Natural killer cell (primary cell): Measurements from ENCODE around the gene PCID2. TPM values are rescaled to one million over a fixed set of nuclear protein-coding genes. Genes with fewer than 3 reads are reported as not detected.

Source experiments
- ATAC-seq, 3 donors: fragments of 150-1000 bp in 2 of 3; fragments of 200-7000 bp in 1 of 3; cut with Tn5 transposase; 1 replicate in 1 of 3; 2 replicates in 2 of 3; pipeline ENCODE4 v1.10.0; 2021; ENCODE audit warnings: mild to moderate bottlenecking in 2 of 3, moderate library complexity in 2 of 3
- DNase-seq, 2 donors: peaks; one replicate each; pipeline versions ENCODE4 v3.0.0 to v3.0.0-alpha.2; 2013 to 2021; ENCODE audit warnings: mixed read lengths in 1 of 2
- H3K27ac ChIP-seq: one replicate; pipeline ENCODE4 v1.5.1; 2013; ENCODE audit warnings: mild to moderate bottlenecking, low read length
- H3K27me3 ChIP-seq: one replicate; pipeline ENCODE4 v1.6.1; 2013; ENCODE audit warnings: low read length; ENCODE audit not compliant: control insufficient read depth, insufficient read depth
- H3K36me3 ChIP-seq: one replicate; pipeline ENCODE4 v1.6.1; 2013; ENCODE audit warnings: low read length; ENCODE audit not compliant: control insufficient read depth, insufficient read depth
- H3K4me1 ChIP-seq: one replicate; pipeline ENCODE4 v1.6.1; 2013; ENCODE audit warnings: low read length; ENCODE audit not compliant: control insufficient read depth, insufficient read depth
- H3K4me3 ChIP-seq: one replicate; pipeline ENCODE4 v1.5.1; 2013; ENCODE audit warnings: low read length
- H3K9me3 ChIP-seq: one replicate; pipeline ENCODE4 v1.6.1; 2013; ENCODE audit warnings: low read length; ENCODE audit not compliant: control insufficient read depth, insufficient read depth
- H3K27ac Mint-ChIP-seq, 2 donors: one replicate each; pipeline ENCODE4 v1.8.0; 2022; ENCODE audit warnings: mild to moderate bottlenecking in 2 of 2, mixed read lengths in 2 of 2, moderate library complexity in 1 of 2
- H3K27me3 Mint-ChIP-seq, 2 donors: one replicate each; pipeline ENCODE4 v1.8.0; 2022; ENCODE audit warnings: low read depth in 2 of 2, mixed read lengths in 2 of 2
- H3K36me3 Mint-ChIP-seq: one replicate; pipeline ENCODE4 v1.8.0; 2022; ENCODE audit warnings: mixed read lengths
- H3K4me1 Mint-ChIP-seq, 2 donors: one replicate each; pipeline ENCODE4 v1.8.0; 2022; ENCODE audit warnings: mixed read lengths in 2 of 2
- H3K4me3 Mint-ChIP-seq: one replicate; pipeline ENCODE4 v1.8.0; 2022; ENCODE audit warnings: mild to moderate bottlenecking, moderate library complexity, mixed read lengths
- H3K9me3 Mint-ChIP-seq, 2 donors: one replicate each; pipeline ENCODE4 v1.8.0; 2022; ENCODE audit warnings: mixed read lengths in 2 of 2
- CTCF ChIP-seq: fragments of 200-600 bp; IDR thresholded peaks from one replicate; pipeline ENCODE4 v1.8.0; 2022; ENCODE audit warnings: antibody characterized with exemption
- WGBS: methylation state at CpG from one replicate; pipeline ENCODE4 v1.1.7; 2013; ENCODE audit warnings: missing lambda C conversion rate; ENCODE audit not compliant: insufficient coverage; 5-methylcytosine and 5-hydroxymethylcytosine counted together
- intact Hi-C: fragments of 100-400 bp; cut with micrococcal nuclease; formaldehyde crosslinking; loops from one replicate; pipeline ENCODE4 v1.14.2; 2022
- total RNA-seq, 4 donors: library from RNA; stranded (reverse); fragments of 120-200 nt in 1 of 4; gene quantifications; one replicate each; pipeline versions ENCODE4 v1.2.3 to v1.2.4, GENCODE V29; 2013 to 2022

The PCID2 gene
- total RNA-seq, 3 donors from 2014 or later (not counting 1 experiment from before 2014, with no cell fraction given) = 26.4 to 68.9 (median 42.3) TPM

DNA sequence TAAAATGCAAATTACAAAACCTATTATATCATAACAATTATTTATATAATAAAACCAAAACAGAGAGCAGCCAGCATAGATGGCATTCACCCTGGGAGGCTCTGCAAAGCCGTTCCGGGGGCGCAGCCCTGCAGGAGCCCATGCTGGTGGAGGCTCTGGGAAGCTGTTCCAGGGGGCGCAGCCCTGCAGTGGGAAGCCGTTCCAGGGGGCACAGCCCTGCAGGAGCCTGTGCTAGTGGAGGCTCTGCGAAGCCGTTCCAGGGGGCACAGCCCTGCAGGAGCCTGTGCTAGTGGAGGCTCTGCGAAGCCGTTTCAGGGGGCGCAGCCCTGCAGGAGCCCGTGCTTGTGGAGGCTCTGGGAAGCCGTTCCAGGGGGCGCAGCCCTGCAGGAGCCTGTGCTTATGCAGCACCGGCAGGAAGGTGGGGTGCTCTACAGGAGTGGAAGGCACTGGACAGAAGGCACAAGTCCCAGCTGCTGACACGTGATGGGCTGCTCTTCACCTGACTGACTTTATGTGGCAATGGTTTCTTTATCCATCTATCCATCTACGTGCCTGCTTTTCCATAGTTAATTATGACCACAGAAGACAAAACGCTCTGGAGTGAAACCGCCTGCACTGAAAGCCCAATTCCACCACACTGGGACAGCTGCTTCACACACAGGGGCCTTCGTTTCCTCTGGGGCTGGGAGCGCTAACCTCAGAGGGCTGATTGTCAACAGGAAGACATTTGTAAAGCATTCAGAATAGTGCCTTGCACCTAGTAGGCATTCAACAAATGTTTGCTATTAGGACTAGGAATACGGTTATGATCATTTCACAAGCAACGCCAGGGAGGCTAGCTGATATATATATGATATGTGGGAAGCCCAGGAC lies 23.7 kb downstream of the PCID2 start:
- Histone ChIP-seq H3K36me3 (peaks cover 24% of the 10 kb centered on the region), H3K27ac (peak overlapping the region; percentile 67), H3K4me1 (peaks cover 54% of the 10 kb centered on the region), H3K9me3 (no peaks in the 10 kb centered on the region), H3K4me3 (peak overlapping the region; percentile 5), H3K27me3 (no peaks in the 10 kb centered on the region)
- Mint-ChIP-seq H3K27ac (peak overlapping the region; percentile 72 to 100), H3K27me3 (peaks cover 0 to 2% of the 10 kb centered on the region in 2 donors), H3K9me3 (no peaks in the 10 kb centered on the region), H3K4me3 (peak overlapping the region; percentile 90), H3K36me3 (peaks cover 31% of the 10 kb centered on the region), H3K4me1 (peaks cover 57 to 70% of the 10 kb centered on the region in 2 donors)
- intact Hi-C loops = loop anchor here (5.0 to 10.0 kb wide), 3 partner anchors 33 to 690 kb away; partner anchors contain the start of gene LAMP1
- ATAC-seq (peak; percentile 30 to 45 (median 42)), DNase-seq (peak; percentile 33 to 65)
- WGBS = 50% methylated on average over 22 of the region's 22 CpGs
- no peak for TF ChIP-seq CTCF

DNA sequence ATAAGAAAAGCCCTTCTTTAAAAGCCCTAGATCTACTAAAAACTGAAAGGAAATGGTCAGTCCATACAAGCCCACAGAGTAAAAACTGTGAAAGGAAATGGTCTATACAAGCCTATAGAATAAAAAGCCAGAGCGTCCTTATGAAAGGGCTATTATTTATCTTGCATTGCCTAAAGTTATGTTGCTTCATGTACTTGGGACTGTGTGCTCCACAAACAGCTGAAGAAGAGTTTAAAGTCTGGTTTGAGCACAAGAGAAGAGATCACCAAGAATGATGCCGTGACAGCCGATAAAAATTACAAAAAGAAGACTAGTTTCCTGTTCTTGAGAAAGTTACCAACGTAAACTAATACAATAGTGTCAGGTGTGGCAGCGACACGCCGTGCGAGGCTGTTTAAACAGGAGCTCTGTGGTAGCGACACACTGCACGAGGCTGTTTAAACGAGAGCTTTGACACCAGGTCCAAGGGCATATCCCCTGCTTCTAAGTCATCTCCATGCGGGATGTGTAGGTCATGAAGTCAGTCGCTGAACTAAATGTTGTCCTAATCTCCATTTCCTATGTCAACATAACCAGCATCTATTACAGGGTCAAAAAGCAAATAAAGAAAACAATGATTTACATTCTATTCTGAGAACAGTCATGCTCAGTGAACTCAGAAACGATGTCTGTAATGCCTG lies 24.9 kb downstream of the PCID2 start:
- intact Hi-C loops = loop anchor here (10.0 kb wide), 1 partner anchor 691 kb away; no protein-coding TSS in a partner anchor
- H3K4me1 ChIP-seq = peaks cover 61% of the 10 kb centered on the region
- Mint-ChIP-seq H3K27me3 (peaks cover 0 to 2% of the 10 kb centered on the region in 2 donors), H3K27ac (peak overlapping the region in 1 of 2 donors; percentile 100), H3K9me3 (no peaks in the 10 kb centered on the region), H3K4me1 (peaks cover 50 to 75% of the 10 kb centered on the region in 2 donors), H3K4me3 (peak overlapping the region; percentile 75), H3K36me3 (peaks cover 27% of the 10 kb centered on the region)
- no peak overlapping the region for H3K4me3 ChIP-seq
- no peak for TF ChIP-seq CTCF
- peak in 1 of 2 donors; percentile 16 for DNase-seq
- no peak for ATAC-seq
- peak overlapping the region; percentile 1 for H3K27ac ChIP-seq
- no peaks in the 10 kb centered on the region for H3K27me3 ChIP-seq
- WGBS = 76% methylated on average over 14 of the region's 14 CpGs
- H3K36me3 ChIP-seq = peaks cover 30% of the 10 kb centered on the region
- no peaks in the 10 kb centered on the region for H3K9me3 ChIP-seq

- Mint-ChIP-seq H3K36me3 (peaks cover 32% of the 10 kb centered on the region), H3K27ac (peak overlapping the region in 1 of 2 donors; percentile 100), H3K4me3 (no peak overlapping the region), H3K9me3 (no peaks in the 10 kb centered on the region), H3K4me1 (peaks cover 39 to 77% of the 10 kb centered on the region in 2 donors), H3K27me3 (peaks cover 0 to 2% of the 10 kb centered on the region in 2 donors)
- WGBS = 67% methylated on average over 4 of the region's 4 CpGs
- H3K4me1 ChIP-seq = peaks cover 71% of the 10 kb centered on the region
- no peaks in the 10 kb centered on the region for H3K9me3 ChIP-seq
- H3K27me3 ChIP-seq = no peaks in the 10 kb centered on the region
- no peak for ATAC-seq
- intact Hi-C loops = loop anchor here (10.0 kb wide), 1 partner anchor 693 kb away; no protein-coding TSS in a partner anchor
- no peak overlapping the region for H3K4me3 ChIP-seq
- no peak overlapping the region for H3K27ac ChIP-seq
- H3K36me3 ChIP-seq = peaks cover 33% of the 10 kb centered on the region
- TF ChIP-seq CTCF = no peak
- no peak for DNase-seq
Observed at GRCh38 chr13:113182046-113182445, 26.4 kb downstream of the PCID2 start.
